ENCODE data around the gene PPM1E. TPM values are rescaled to one million over a fixed set of nuclear protein-coding genes. Genes with fewer than 3 reads are reported as not detected.
A peak's percentile ranks its signal among the peaks of the same experiment; 100 is the strongest.

The PPM1E gene
- total RNA-seq, 6 experiments from 2014 or later: 0.61 to 1.3 (median 0.97) TPM

DNA sequence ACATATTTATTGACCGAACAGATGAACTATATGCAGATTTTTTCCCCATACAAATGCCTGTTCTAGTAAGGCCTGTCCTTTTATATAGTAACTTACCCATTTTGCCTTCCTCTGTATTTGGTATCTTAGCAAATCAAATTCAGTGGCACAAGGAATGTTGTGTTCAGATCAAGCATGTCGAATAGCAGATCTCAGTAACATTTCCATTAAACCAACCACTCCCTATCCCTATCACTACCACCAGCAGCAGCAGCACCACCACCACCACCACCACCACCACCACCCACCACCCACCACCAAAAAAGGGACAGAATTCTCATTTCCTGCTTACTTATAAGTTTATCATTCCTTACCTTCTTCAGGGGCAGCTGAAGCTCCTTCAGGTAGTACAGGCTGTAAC is 256.3 kb downstream of the PPM1E start:
- H3K36me3 ChIP-seq: peaks cover 0 to 14% (median 1%) of the 10 kb centered on the region in 4 donors
- no peak for DNase-seq
- TF ChIP-seq, protein P1, sequence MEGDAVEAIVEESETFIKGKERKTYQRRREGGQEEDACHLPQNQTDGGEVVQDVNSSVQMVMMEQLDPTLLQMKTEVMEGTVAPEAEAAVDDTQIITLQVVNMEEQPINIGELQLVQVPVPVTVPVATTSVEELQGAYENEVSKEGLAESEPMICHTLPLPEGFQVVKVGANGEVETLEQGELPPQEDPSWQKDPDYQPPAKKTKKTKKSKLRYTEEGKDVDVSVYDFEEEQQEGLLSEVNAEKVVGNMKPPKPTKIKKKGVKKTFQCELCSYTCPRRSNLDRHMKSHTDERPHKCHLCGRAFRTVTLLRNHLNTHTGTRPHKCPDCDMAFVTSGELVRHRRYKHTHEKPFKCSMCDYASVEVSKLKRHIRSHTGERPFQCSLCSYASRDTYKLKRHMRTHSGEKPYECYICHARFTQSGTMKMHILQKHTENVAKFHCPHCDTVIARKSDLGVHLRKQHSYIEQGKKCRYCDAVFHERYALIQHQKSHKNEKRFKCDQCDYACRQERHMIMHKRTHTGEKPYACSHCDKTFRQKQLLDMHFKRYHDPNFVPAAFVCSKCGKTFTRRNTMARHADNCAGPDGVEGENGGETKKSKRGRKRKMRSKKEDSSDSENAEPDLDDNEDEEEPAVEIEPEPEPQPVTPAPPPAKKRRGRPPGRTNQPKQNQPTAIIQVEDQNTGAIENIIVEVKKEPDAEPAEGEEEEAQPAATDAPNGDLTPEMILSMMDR (IDR thresholded peaks at IDR 0.05): no peak
- TF ChIP-seq POLR2A (IDR thresholded peaks at IDR 0.05): no peak
- ATAC-seq: no peak
- no peaks in the 10 kb centered on the region for H3K9me3 ChIP-seq
- no peak overlapping the region for H3K27ac ChIP-seq
- H3K27me3 ChIP-seq: no peaks in the 10 kb centered on the region
- WGBS (ENCODE audit: insufficient coverage, low coverage, low lambda C conversion rate, missing lambda C conversion rate): 91% methylated on average over 2 of the region's 2 CpGs
- H3K4me3 ChIP-seq: no peak overlapping the region
- intact Hi-C loops (cut with DNase I): loop anchor here in 1 of 2 donors (10.0 kb wide), 1 partner anchor 287 kb away; no protein-coding TSS in a partner anchor
- H3K4me1 ChIP-seq: peaks cover 0 to 16% (median 5%) of the 10 kb centered on the region in 4 donors

DNA sequence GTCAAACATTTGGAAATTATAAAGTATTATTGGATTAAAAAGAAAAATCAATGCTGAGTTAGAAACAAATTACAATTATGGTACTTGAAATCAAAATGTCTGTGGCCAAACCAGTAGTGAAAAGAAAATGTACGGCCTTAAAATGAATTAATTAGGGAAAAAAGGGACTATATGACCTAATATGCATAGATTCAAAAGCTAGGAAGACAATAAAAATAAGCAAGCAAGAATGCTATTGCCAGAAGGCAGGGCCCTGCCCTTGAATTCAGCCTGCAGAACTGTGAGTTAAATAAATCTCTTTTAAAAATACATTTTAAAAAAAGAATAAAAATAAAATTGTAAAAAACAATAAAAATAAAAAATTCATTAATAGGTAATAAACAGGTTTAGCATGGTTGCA is 262.4 kb downstream of the PPM1E start:
- H3K36me3 ChIP-seq: peaks cover 0 to 8% (median 0%) of the 10 kb centered on the region in 4 donors
- no peak for DNase-seq
- no peak overlapping the region for H3K27ac ChIP-seq
- TF ChIP-seq, protein P1 (IDR thresholded peaks at IDR 0.05): no peak
- no peak for TF ChIP-seq POLR2A (IDR thresholded peaks at IDR 0.05)
- no peaks in the 10 kb centered on the region for H3K4me1 ChIP-seq
- no peaks in the 10 kb centered on the region for H3K27me3 ChIP-seq
- intact Hi-C loops (cut with DNase I): loop anchor here in 1 of 2 donors (10.0 kb wide), 1 partner anchor 293 kb away; no protein-coding TSS in a partner anchor
- no peak overlapping the region for H3K4me3 ChIP-seq
- ATAC-seq: no peak
- H3K9me3 ChIP-seq: no peaks in the 10 kb centered on the region
- WGBS (ENCODE audit: insufficient coverage, low coverage, low lambda C conversion rate, missing lambda C conversion rate): 100% methylated on average over 1 of the region's 1 CpG

DNA sequence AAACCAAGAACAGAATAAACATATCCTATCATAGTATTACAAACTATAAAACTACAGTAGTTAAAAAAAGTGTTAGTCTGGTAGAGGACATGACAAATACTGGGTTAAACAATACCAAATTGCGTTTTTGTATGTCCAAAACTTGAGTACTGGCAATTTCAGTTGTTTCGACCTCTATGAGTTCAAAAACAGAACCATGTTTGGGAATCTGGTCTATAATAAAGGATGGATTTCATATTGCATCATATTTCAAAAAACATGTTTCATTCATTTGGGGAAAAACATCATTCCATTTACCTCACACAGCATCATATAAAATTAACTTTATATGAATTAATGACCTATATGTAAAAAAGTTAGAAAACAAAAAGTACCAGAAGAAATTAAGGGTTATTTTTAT is 269.3 kb downstream of the PPM1E start:
- no peaks in the 10 kb centered on the region for H3K27me3 ChIP-seq
- WGBS (ENCODE audit: insufficient coverage, low coverage, low lambda C conversion rate, missing lambda C conversion rate): 93% methylated on average over 2 of the region's 2 CpGs
- H3K4me1 ChIP-seq: peaks cover 0 to 26% (median 0%) of the 10 kb centered on the region in 4 donors
- intact Hi-C loops (cut with DNase I): no loop called here
- ATAC-seq (no peak), DNase-seq (no peak)
- no peaks in the 10 kb centered on the region for H3K9me3 ChIP-seq
- TF ChIP-seq POLR2A (IDR thresholded peaks at IDR 0.05): no peak
- TF ChIP-seq, protein P1 (IDR thresholded peaks at IDR 0.05): no peak
- H3K4me3 ChIP-seq: no peak overlapping the region
- H3K27ac ChIP-seq: no peak overlapping the region
- no peaks in the 10 kb centered on the region for H3K36me3 ChIP-seq

DNA sequence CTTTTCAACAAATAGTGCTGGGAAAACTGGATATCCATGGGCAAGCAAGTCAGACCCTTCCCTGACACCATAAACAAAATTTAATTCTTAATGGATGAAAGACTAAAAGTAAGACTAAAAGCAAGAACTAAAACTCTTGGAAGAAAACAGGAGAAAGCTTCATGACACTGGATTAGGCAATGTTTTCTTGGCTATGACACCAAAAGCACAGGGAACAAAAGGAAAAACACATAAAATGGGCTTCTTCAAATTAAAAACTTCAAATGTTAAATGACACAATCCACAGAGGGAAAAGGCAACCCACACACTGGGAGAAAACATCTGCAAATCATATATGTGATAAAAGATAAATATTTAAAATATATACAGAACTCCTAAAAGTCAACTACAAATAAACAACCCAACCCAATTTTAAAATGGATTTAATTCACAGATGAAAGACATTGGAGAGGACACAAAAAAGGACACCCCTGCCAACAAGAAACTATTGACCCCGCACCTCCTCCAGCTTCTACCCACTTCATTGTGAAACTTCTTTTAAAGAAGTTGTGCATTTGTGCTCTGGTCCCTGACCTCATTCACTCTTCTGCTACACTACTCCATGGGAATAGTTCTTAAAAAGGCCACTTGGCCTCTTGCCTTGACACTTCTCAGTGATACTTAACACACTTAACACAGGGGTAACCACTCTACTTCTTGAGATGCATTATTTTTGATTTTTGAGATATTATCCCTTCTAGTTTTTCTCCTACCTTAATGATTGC is 270.7 kb downstream of the PPM1E start:
- Histone ChIP-seq H3K27ac (no peak overlapping the region), H3K36me3 (peaks cover 0 to 1% (median 0%) of the 10 kb centered on the region in 4 donors)
- intact Hi-C loops (cut with DNase I): no loop called here

More for the DNA sequence above, 270.7 kb downstream of the PPM1E start:
- 63% methylated on average over 1 of the region's 1 CpG for WGBS (ENCODE audit: insufficient coverage, low coverage, low lambda C conversion rate, missing lambda C conversion rate)
- TF ChIP-seq, protein P1 (IDR thresholded peaks at IDR 0.05): no peak
- TF ChIP-seq POLR2A (IDR thresholded peaks at IDR 0.05): no peak
- Histone ChIP-seq H3K27me3 (no peaks in the 10 kb centered on the region), H3K9me3 (no peaks in the 10 kb centered on the region), H3K4me3 (no peak overlapping the region), H3K4me1 (peaks cover 0 to 26% (median 0%) of the 10 kb centered on the region in 4 donors)
- DNase-seq: no peak
- peak in 1 of 4 donors; percentile 60 for ATAC-seq

All from right lobe of liver (tissue), 6 donors.